GM10248 (cell line): Measurements from ENCODE around the gene HIRA.

Experiments used
- CTCF ChIA-PET: fragments of 300-600 bp; sonication (Branson Sonifier 250); formaldehyde crosslinking; extraction: SDS; loops from one replicate; lab custom pipeline; 2021; ENCODE audit warnings: antibody characterized with exemption; lab: Yijun Ruan, JAX
- POLR2A ChIA-PET: fragments of 350-650 bp; sonication (Branson Sonifier 250); formaldehyde crosslinking; extraction: SDS; loops from one replicate; lab custom pipeline; 2020; ENCODE audit warnings: antibody characterized with exemption; lab: Yijun Ruan, JAX
- DNase-seq: peaks from one replicate; pipeline ENCODE4 v3.0.0; 2012; ENCODE audit errors: extremely low spot score
- CTCF ChIP-seq: IDR thresholded peaks from 2 replicates; pipeline ENCODE4 v1.5.1; 2012; ENCODE audit warnings: mild to moderate bottlenecking, low read depth; ENCODE audit errors: extremely low read depth, missing control alignments, control extremely low read depth

Gene HIRA

GRCh38 chr22:19356708-19357269, 74.7 kb downstream of the HIRA start:
- CTCF ChIA-PET, result interaction anchor here (0.8 kb wide), 1 partner anchor 10 kb away, joined by 3 read pairs; no protein-coding TSS in a partner anchor
- no peak for DNase-seq
- no peak for TF ChIP-seq CTCF
- POLR2A ChIA-PET, result no interaction called here

- DNase-seq, result no peak
- ChIA-PET POLR2A (no interaction called here), CTCF (interaction anchor here (1.1 to 1.8 kb wide), 2 partner anchors 9 to 12 kb away, joined by 3 to 6 read pairs; no protein-coding TSS in a partner anchor)
- TF ChIP-seq CTCF, result no peak
Observed at GRCh38 chr22:19355413-19356157, 75.9 kb downstream of the HIRA start.

GRCh38 chr22:19354201-19354600, 77.3 kb downstream of the HIRA start:
- ChIA-PET POLR2A (no interaction called here), CTCF (interaction anchor here (1.8 kb wide), 1 partner anchor 10 kb away, joined by 6 read pairs; no protein-coding TSS in a partner anchor)
- no peak for DNase-seq
- no peak for TF ChIP-seq CTCF

GRCh38 chr22:19353363-19354131, 78.0 kb downstream of the HIRA start:
- ChIA-PET CTCF (interaction anchor here (1.8 kb wide), 1 partner anchor 11 kb away, joined by 6 read pairs; no protein-coding TSS in a partner anchor), POLR2A (no interaction called here)
- TF ChIP-seq CTCF, result no peak
- DNase-seq, result no peak

GRCh38 chr22:19352766-19353165, 78.8 kb downstream of the HIRA start:
- POLR2A ChIA-PET, result no interaction called here
- no peak for TF ChIP-seq CTCF
- CTCF ChIA-PET, result no interaction called here
- no peak for DNase-seq

GRCh38 chr22:19352217-19352616, 79.3 kb downstream of the HIRA start:
- ChIA-PET CTCF (no interaction called here), POLR2A (no interaction called here)
- no peak for DNase-seq
- TF ChIP-seq CTCF, result no peak
